Measurements from ENCODE around the gene HTR1D.

GRCh38 chr1:23202263-23202749 lies 15.0 kb downstream of the HTR1D start:
- TF ChIP-seq POLR2A (IDR thresholded peaks at IDR 0.05; ENCODE audit: low read depth, low read length) (no peak), CTCF (IDR thresholded peaks at IDR 0.05; ENCODE audit: extremely low read depth in 1 of 2, insufficient read depth in 1 of 2, low read depth in 1 of 2, low read length in 2 of 2) (no peak)

Data from endothelial cell of umbilical vein (primary cell).